ENCODE data around the gene CNTNAP5.

The CNTNAP5 gene

DNA sequence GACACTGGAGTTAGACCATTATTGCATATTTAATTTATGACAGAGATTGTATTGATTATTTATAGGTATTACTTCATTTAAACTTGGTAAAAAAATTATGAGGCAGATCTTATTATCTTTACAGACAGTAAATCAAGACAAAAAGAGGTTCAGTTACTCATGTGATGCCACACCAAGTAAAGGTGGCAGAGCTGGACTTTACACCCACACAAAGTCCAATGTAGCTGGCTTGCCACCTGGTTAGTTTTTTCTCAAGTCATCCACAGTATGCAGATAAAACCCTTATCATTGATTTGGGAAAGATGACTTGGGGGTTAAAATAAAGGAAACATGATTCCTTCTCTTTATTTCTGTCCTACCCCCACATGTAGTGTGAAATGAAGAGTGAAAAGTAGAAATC lies 137.2 kb downstream of the CNTNAP5 start:
- Mint-ChIP-seq H3K27me3 (no peaks in the 10 kb centered on the region), H3K4me1 (no peaks in the 10 kb centered on the region)

DNA sequence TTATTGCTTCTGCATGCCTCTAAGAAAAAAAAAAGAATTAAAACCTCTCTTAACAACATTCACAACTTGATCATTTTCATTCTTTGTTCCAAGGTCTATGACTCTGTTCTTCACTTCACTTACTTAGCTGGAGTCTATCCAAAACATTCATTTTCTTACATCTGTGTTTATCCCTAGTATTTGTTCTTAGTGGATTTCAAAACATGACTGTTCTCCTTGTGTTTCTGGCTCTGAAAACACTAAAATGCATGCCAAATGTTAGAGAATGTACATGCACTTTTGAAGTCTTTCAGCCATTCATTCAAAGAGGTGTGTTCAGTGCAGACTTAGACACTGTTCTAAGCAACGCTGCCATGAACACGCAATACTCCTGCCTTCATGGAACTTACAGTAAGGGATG lies 138.8 kb downstream of the CNTNAP5 start:
- H3K36me3 Mint-ChIP-seq: no peaks in the 10 kb centered on the region
- no peak overlapping the region for H3K4me3 Mint-ChIP-seq
- no peaks in the 10 kb centered on the region for H3K4me1 Mint-ChIP-seq
- H3K27me3 Mint-ChIP-seq: no peaks in the 10 kb centered on the region
- H3K9me3 Mint-ChIP-seq: peaks cover 5% of the 10 kb centered on the region
- no peak overlapping the region for H3K27ac Mint-ChIP-seq

More for the DNA sequence above, 137.2 kb downstream of the CNTNAP5 start:
- no peaks in the 10 kb centered on the region for H3K9me3 Mint-ChIP-seq
- no peaks in the 10 kb centered on the region for H3K36me3 Mint-ChIP-seq
- H3K27ac Mint-ChIP-seq: no peak overlapping the region
- H3K4me3 Mint-ChIP-seq: no peak overlapping the region

DNA sequence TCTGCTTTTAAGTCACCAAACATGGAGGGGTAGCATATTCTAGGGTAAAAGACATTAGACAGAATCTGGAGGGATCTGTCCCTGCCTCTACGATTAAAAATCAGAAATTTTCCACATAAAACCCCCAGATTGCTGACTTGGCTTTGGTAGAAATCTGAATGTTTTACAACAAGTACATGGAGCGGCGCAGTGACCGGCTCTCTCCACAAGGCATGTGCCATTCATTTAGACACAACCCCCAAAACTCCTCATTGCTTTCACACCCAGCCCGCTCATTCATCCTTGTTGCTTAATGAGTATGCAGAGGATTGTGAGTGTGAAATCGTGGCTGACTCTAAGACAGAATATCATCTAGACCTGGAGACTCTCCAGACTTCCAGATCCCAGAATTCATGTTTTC lies 140.6 kb downstream of the CNTNAP5 start:
- Mint-ChIP-seq H3K9me3 (peaks cover 5% of the 10 kb centered on the region), H3K4me3 (no peak overlapping the region), H3K36me3 (no peaks in the 10 kb centered on the region), H3K27me3 (no peaks in the 10 kb centered on the region), H3K27ac (no peak overlapping the region), H3K4me1 (no peaks in the 10 kb centered on the region)

DNA sequence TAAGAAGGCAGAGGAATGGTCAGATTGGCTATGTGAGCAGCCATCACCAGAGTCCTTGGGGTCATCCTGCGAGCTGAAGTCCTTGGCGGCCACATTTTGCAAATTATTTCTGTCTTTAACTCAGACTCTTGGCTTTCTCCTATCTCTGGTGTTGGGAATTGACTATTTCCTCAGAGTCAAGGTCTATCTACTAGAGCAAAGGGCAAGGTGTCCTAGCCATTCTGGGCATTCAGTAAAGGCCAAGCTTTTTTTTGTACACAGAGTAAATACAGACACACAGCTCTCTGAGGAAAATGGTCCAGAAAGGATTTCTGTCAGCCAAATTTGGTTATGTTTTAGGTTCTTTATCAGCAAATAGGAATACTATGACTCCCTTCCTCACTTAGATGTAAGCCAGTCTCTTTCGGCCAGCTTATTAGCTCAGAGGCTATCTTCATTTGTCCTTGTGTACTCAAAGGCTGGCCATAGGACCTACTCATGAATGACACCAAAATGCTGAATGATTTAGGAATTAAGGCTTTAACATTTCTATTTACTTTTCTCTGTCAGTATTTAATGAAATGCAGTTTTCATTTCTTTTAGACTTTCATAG lies 146.5 kb downstream of the CNTNAP5 start:
- Mint-ChIP-seq H3K36me3 (no peaks in the 10 kb centered on the region), H3K4me3 (no peak overlapping the region), H3K27ac (no peak overlapping the region), H3K27me3 (no peaks in the 10 kb centered on the region), H3K4me1 (no peaks in the 10 kb centered on the region), H3K9me3 (peaks cover 9% of the 10 kb centered on the region)

DNA sequence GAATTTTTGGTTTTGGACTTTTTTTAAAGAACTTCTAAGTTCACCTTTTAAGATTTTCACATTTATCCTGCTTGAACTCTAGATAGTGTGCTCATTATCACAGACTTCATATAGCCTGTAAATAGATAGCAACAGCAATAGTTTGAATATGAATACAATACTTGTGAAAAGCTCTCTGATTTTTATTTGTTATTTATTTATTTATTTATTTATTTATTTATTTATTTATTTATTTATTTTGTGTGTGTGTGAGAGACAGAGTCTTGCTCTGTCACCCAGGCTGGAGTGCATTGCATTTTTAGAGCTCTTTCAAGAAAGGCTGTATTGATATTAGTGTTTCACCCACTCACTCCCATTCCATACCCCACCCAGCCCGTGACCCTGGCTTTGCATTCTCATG lies 153.6 kb downstream of the CNTNAP5 start:
- no peaks in the 10 kb centered on the region for H3K36me3 Mint-ChIP-seq
- H3K4me1 Mint-ChIP-seq: no peaks in the 10 kb centered on the region
- no peak overlapping the region for H3K4me3 Mint-ChIP-seq
- H3K27me3 Mint-ChIP-seq: no peaks in the 10 kb centered on the region
- peaks cover 4% of the 10 kb centered on the region for H3K9me3 Mint-ChIP-seq
- no peak overlapping the region for H3K27ac Mint-ChIP-seq

DNA sequence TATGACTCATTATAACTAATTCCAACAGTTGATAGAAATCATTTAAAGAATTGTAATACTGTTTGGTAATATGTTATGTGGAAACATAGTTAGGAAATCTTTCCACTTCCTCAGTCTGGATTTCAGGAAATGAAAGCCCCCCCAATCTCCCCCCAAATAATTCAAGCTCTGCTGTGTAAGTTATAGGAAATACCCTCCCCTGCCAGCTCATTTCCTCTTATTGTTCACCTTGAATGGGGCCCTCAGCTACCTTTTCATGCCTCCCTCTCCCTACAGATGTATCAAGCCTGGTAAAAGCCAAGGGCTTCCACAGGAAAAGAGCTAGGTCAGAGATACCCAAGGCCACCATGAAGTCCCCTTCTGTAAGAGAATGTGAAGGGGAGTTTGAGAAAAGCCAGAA lies 155.5 kb downstream of the CNTNAP5 start:
- no peaks in the 10 kb centered on the region for H3K27me3 Mint-ChIP-seq
- H3K4me3 Mint-ChIP-seq: no peak overlapping the region
- H3K4me1 Mint-ChIP-seq: no peaks in the 10 kb centered on the region
- H3K27ac Mint-ChIP-seq: no peak overlapping the region
- H3K9me3 Mint-ChIP-seq: peaks cover 4% of the 10 kb centered on the region
- H3K36me3 Mint-ChIP-seq: no peaks in the 10 kb centered on the region

DNA sequence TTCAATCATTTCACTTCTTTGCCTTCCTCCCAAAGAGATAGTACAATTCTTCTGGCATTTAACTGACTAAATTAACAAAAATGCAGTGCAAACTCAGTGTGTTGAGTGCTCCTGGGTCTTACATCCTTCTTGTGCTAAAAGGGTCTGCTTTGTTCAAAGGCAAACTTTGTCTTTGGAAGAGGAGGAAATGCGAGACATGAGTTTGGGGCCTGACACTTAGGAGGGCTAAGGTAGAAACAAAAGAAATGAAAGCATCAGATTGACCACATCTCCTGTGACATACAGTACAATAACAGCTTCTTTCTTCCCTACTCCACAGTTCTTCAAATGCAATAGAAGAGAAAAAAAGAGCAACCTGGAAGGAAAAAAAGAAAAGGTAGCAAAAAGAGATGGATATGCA lies 161.7 kb downstream of the CNTNAP5 start:
- H3K9me3 Mint-ChIP-seq: no peaks in the 10 kb centered on the region
- H3K4me1 Mint-ChIP-seq: no peaks in the 10 kb centered on the region
- peak overlapping the region; percentile 6 for H3K27ac Mint-ChIP-seq
- no peaks in the 10 kb centered on the region for H3K36me3 Mint-ChIP-seq
- H3K27me3 Mint-ChIP-seq: no peaks in the 10 kb centered on the region
- H3K4me3 Mint-ChIP-seq: no peak overlapping the region

DNA sequence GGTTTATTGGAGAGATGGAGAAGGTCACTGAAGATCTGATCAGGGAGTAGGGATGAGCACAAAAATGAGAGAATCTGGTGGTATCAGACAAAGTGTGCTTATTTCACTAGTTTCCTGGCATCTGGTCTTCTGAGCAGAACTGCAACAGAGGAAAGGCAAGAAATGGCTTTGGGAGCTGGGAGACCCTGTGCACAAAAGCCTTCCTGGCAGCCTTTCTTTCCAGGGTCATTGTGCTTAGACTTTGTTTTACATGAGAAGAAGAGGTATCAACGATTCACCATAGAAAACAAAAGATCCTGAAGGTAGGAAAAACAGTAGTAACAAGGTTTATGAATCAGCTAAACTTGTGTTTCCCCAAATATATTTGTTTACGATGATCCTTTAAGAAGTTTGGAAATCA lies 162.9 kb downstream of the CNTNAP5 start:
- Mint-ChIP-seq H3K4me1 (no peaks in the 10 kb centered on the region), H3K9me3 (no peaks in the 10 kb centered on the region), H3K27me3 (no peaks in the 10 kb centered on the region), H3K4me3 (no peak overlapping the region), H3K27ac (no peak overlapping the region), H3K36me3 (no peaks in the 10 kb centered on the region)

DNA sequence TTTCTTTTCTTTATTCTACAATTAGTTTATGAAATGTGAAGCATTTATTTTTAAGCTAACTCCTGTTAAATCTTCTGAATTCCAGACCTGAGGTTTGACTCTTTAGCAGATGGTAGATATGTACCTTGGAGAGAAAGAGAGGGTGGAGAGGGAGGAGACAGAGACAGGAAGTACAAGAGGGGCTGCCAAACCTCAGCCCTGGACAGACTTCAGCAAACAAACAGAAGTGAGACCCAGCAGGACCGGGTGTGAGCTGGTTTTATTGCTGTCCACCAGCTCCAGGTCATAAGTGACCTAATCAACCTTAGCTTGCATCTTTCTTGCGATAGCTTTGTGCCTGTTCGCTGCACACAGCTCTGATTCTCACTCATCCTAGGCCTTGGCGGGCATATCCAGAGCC lies 168.6 kb downstream of the CNTNAP5 start:
- Mint-ChIP-seq H3K9me3 (peaks cover 4% of the 10 kb centered on the region), H3K4me3 (no peak overlapping the region), H3K4me1 (no peaks in the 10 kb centered on the region), H3K36me3 (no peaks in the 10 kb centered on the region), H3K27ac (no peak overlapping the region), H3K27me3 (no peaks in the 10 kb centered on the region)

DNA sequence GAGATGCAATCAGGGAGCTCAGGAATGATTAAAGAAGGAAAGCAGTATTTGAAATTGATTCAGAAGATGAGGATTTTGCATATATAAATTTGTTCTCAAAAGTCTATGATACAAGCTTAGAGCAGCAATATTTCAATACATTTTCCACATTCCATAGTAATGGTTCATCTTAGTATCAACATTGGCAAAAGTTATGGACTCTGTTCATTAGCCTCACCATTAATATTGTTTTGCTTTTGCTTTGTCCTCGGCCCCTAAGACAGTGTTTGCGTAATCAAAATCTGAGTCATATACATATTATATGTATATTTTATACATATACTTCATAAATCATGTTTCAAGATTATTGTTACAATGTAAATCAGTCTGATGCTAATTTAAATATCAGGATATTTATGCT lies 176.6 kb downstream of the CNTNAP5 start:
- Mint-ChIP-seq H3K27ac (no peak overlapping the region), H3K9me3 (peaks cover 14% of the 10 kb centered on the region), H3K36me3 (no peaks in the 10 kb centered on the region), H3K27me3 (no peaks in the 10 kb centered on the region), H3K4me1 (no peaks in the 10 kb centered on the region), H3K4me3 (no peak overlapping the region)

DNA sequence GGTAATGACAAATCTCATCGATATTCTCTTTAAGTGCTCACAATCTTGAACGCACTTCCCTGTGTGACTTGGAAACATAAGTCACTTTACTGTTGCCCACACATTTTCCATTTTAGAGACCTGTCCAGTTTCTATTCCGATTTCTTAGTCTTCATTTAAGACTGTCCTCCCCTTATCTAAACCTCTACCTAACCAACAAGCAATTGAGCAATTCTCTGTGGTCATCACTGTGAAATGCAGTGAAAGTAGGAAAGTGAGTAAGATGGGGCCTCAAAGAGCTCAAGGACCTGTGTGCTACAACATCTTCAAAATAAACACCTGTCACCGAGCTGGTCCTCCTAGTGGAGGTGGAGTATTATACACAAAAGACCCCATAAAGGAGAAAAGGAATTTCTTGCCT lies 184.4 kb downstream of the CNTNAP5 start:
- no peak overlapping the region for H3K27ac Mint-ChIP-seq
- H3K4me3 Mint-ChIP-seq: no peak overlapping the region
- no peaks in the 10 kb centered on the region for H3K4me1 Mint-ChIP-seq
- no peaks in the 10 kb centered on the region for H3K27me3 Mint-ChIP-seq
- no peaks in the 10 kb centered on the region for H3K36me3 Mint-ChIP-seq
- no peaks in the 10 kb centered on the region for H3K9me3 Mint-ChIP-seq

DNA sequence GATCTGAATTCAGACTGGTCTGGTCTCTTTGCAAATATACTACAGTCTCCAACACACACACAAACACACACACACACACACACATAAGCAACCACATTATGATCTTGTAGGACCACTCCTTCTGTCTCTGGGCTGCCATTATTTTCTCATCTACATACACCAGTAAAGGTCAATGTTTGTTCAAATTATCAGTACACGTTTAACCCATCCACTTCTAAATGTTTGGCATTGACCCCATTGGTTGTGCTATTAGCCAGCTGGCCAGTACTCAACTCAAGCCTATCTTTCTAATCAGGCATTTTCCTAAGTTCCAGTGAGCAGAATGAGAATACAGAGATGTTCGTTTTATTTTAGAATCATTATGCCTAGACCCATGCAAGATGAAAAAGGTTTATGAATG lies 186.4 kb downstream of the CNTNAP5 start:
- H3K4me3 Mint-ChIP-seq: no peak overlapping the region
- H3K9me3 Mint-ChIP-seq: no peaks in the 10 kb centered on the region
- no peaks in the 10 kb centered on the region for H3K4me1 Mint-ChIP-seq
- no peak overlapping the region for H3K27ac Mint-ChIP-seq
- no peaks in the 10 kb centered on the region for H3K36me3 Mint-ChIP-seq
- H3K27me3 Mint-ChIP-seq: no peaks in the 10 kb centered on the region

DNA sequence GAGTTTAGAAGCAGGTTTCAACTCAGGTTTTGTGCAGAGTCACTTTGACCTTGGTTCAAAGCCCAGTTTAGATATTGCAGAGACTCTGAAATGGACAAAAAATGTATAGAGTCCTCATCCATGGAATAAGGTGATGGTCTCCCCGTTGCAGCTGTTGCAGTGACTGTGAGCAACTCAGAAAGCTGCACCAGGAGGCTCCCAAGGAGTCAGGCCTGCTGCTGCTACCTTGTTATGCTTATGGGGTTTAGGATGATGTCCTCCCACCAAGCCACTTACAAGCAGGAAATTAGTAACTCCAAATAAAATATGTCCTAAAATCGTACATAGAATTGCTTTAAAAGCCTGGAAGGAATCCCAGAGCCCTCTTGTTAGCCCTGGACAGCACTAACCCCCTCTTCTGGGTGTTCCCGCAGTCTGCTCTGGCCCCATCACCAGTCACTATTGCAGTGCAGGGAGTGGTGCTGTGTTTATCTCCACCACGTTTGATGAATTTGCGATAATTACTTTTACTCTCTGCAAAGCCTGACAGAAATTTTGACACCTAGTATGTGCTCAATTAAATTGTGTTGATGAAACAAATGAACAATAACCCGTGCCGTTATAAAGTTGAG lies 189.0 kb downstream of the CNTNAP5 start:
- Mint-ChIP-seq H3K4me3 (no peak overlapping the region), H3K4me1 (no peaks in the 10 kb centered on the region), H3K27me3 (no peaks in the 10 kb centered on the region), H3K27ac (no peak overlapping the region), H3K9me3 (peaks cover 3% of the 10 kb centered on the region), H3K36me3 (no peaks in the 10 kb centered on the region)

DNA sequence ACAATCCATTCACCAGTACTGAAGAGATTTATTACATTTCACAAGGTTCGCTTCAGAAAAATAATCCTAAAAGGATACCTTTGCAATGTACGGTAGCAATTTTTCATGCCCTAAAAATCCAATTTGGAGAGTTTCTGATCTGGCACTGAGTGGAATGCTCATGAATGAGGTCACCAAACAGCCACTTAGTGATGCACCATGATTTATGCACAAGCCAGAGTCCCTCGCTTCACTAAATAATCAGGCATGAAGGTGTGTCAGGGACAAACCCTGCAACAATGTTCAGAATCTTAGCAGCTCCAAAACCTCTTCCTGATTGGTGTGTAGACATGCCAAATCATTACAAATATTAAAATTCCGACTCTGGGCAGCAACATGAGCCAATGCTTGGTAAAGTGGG lies 221.1 kb downstream of the CNTNAP5 start:
- no peak overlapping the region for H3K27ac Mint-ChIP-seq
- H3K9me3 Mint-ChIP-seq: peaks cover 9% of the 10 kb centered on the region
- H3K4me1 Mint-ChIP-seq: no peaks in the 10 kb centered on the region
- no peaks in the 10 kb centered on the region for H3K36me3 Mint-ChIP-seq
- H3K27me3 Mint-ChIP-seq: no peaks in the 10 kb centered on the region
- no peak overlapping the region for H3K4me3 Mint-ChIP-seq

DNA sequence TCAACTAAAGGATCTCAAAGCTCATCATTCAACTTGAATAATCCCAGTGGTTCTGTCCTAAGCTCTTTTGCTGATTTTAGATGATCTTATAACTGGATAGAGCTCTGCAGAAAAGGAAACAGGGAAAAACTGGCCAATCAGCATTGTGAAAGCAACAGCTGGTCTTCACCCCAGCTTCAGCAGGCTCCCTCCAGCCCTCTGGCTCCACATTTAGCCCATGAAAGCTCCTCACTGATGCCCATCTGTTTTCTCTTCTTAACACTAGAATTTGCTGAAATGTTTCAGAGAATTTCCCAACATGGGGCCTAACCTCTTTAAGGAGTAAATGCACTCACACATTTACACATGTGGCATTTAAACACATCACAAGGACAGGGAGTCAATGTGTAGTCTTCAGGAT lies 223.3 kb downstream of the CNTNAP5 start:
- Mint-ChIP-seq H3K4me1 (no peaks in the 10 kb centered on the region), H3K9me3 (no peaks in the 10 kb centered on the region), H3K36me3 (no peaks in the 10 kb centered on the region), H3K27me3 (no peaks in the 10 kb centered on the region), H3K27ac (no peak overlapping the region), H3K4me3 (no peak overlapping the region)

DNA sequence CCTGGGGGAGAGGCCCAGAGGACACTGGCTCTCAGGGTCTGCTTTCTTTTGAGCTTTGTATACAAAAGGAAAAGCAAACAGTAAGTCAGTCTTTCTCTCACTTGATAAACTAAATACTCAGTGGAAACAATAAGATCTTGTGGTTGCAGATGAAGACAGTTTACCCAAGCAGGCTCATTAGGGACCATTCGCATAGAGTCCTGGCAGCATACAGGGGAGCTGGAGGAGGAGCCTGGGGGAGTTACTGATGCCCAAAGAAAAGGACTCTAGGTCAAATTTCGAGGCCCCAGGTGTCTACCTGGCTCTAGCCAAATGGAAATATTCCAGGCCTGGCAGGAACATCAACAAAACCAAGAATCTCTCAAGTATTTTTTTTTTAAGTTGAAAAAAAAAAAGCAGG lies 225.3 kb downstream of the CNTNAP5 start:
- no peaks in the 10 kb centered on the region for H3K4me1 Mint-ChIP-seq
- no peak overlapping the region for H3K27ac Mint-ChIP-seq
- H3K9me3 Mint-ChIP-seq: no peaks in the 10 kb centered on the region
- no peaks in the 10 kb centered on the region for H3K27me3 Mint-ChIP-seq
- H3K4me3 Mint-ChIP-seq: no peak overlapping the region
- H3K36me3 Mint-ChIP-seq: no peaks in the 10 kb centered on the region

DNA sequence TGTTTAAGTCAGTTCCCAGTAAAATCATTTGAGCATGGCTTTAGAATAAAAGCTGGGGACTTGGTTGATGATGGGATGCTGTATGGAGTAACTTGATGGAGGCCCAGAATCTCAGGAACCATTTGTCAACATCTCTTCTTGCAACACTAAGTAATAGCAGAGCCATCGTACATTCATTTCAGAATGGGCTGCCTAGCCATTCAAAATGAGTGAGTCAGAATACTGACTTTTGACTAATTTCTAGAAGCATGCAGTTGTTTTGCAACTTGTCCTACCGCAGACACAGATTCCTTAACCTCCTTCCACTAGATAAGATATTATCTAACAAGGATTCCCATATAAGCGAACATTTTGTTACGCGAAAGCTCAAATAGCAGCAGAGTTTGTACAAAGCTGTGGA lies 229.5 kb downstream of the CNTNAP5 start:
- no peaks in the 10 kb centered on the region for H3K4me1 Mint-ChIP-seq
- no peaks in the 10 kb centered on the region for H3K9me3 Mint-ChIP-seq
- H3K27ac Mint-ChIP-seq: no peak overlapping the region

More for the DNA sequence above, 229.5 kb downstream of the CNTNAP5 start:
- Mint-ChIP-seq H3K27me3 (no peaks in the 10 kb centered on the region), H3K4me3 (no peak overlapping the region), H3K36me3 (no peaks in the 10 kb centered on the region)

Data from activated naive CD4-positive, alpha-beta T cell treated with anti-CD3 and anti-CD28 coated beads, Interleukin-2, amount 50 U/mL, for 24 hours (primary cell).